Breast epithelium (tissue), 3 donors: Measurements from ENCODE around the gene OR5K1.

Experiments
- POLR2A ChIP-seq: fragments of 450-650 bp; IDR thresholded peaks from one replicate; pipeline ENCODE4 v1.6.1; 2016; ENCODE audit warnings: antibody characterized with exemption, mild to moderate bottlenecking, moderate library complexity
- POLR2AphosphoS5 ChIP-seq, 3 donors: sonication (generic); formaldehyde crosslinking; IDR thresholded peaks; one replicate each; pipeline ENCODE4 v1.6.1; 2017; ENCODE audit warnings: antibody characterized with exemption in 3 of 3
- TF ChIP-seq, protein P1 (sequence below), 3 donors: fragments of 450-650 bp; IDR thresholded peaks; one replicate each; pipeline ENCODE4 v1.5.1; 2016 to 2017; ENCODE audit warnings: antibody characterized with exemption in 3 of 3, mild to moderate bottlenecking in 3 of 3, moderate library complexity in 3 of 3

DNA sequence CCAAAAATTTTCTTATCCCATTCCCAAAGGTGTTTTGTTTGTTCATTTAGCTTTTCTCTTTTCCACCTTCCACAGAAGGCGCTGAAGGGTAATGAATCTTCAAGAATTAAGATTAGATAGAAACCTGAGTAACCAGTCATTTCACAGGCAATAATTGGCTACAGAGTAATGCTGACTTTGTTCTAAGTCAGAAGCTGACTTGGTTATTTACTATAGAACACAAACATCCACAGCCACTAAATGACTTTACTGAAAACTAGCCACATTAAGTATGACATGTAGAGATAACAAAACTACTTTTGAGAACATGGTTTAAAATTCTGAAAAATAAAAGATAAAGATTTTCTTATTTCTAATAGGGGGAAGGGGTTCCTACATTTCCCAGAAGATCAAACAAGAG lies 51.9 kb downstream of the OR5K1 start:
- TF ChIP-seq POLR2AphosphoS5 (IDR thresholded peaks at IDR 0.05) (no peak), POLR2A (no peak)
- TF ChIP-seq, protein P1, sequence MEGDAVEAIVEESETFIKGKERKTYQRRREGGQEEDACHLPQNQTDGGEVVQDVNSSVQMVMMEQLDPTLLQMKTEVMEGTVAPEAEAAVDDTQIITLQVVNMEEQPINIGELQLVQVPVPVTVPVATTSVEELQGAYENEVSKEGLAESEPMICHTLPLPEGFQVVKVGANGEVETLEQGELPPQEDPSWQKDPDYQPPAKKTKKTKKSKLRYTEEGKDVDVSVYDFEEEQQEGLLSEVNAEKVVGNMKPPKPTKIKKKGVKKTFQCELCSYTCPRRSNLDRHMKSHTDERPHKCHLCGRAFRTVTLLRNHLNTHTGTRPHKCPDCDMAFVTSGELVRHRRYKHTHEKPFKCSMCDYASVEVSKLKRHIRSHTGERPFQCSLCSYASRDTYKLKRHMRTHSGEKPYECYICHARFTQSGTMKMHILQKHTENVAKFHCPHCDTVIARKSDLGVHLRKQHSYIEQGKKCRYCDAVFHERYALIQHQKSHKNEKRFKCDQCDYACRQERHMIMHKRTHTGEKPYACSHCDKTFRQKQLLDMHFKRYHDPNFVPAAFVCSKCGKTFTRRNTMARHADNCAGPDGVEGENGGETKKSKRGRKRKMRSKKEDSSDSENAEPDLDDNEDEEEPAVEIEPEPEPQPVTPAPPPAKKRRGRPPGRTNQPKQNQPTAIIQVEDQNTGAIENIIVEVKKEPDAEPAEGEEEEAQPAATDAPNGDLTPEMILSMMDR (IDR thresholded peaks at IDR 0.05) = no peak
